ENCODE data around the gene EID2B.

EID2B gene

GRCh38 chr19:39497701-39497995, 35.0 kb downstream of the EID2B start:
- peaks cover 6% of the 10 kb centered on the region; the same call in 1 of the 2 replicates for H3K4me1 ChIP-seq (ENCODE audit: insufficient read depth, low read length)
- no peak overlapping the region for H3K27ac ChIP-seq (ENCODE audit: low read length)
- no peaks in the 10 kb centered on the region for H3K36me3 ChIP-seq (ENCODE audit: insufficient read depth, low read depth, low read length)
- H3K9ac ChIP-seq (ENCODE audit: low read depth, low read length): peak overlapping the region; percentile 33; the same call in 1 of the 2 replicates
- peaks cover 59% of the 10 kb centered on the region for H3K27me3 ChIP-seq (ENCODE audit: insufficient read depth, low read length)
- no peaks in the 10 kb centered on the region for H3K9me3 ChIP-seq (ENCODE audit: insufficient read depth, low read depth, low read length)
- peak overlapping the region; percentile 77; the same call in 1 of the 2 replicates for H3K4me3 ChIP-seq (ENCODE audit: low read length)

- Histone ChIP-seq H3K27me3 (ENCODE audit: insufficient read depth, low read length) (peaks cover 43% of the 10 kb centered on the region), H3K36me3 (ENCODE audit: insufficient read depth, low read depth, low read length) (peaks cover 7% of the 10 kb centered on the region; the same call in 1 of the 2 replicates), H3K9me3 (ENCODE audit: insufficient read depth, low read depth, low read length) (no peaks in the 10 kb centered on the region), H3K27ac (ENCODE audit: low read length) (no peak overlapping the region), H3K4me1 (ENCODE audit: insufficient read depth, low read length) (peaks cover 6% of the 10 kb centered on the region; the same call in 1 of the 2 replicates), H3K9ac (ENCODE audit: low read depth, low read length) (no peak overlapping the region), H3K4me3 (ENCODE audit: low read length) (no peak overlapping the region)
Measured at GRCh38 chr19:39496063-39496462, 36.6 kb downstream of the EID2B start.

- Histone ChIP-seq H3K36me3 (ENCODE audit: insufficient read depth, low read depth, low read length) (peaks cover 17% of the 10 kb centered on the region), H3K9ac (ENCODE audit: low read depth, low read length) (no peak overlapping the region), H3K27ac (ENCODE audit: low read length) (no peak overlapping the region), H3K4me1 (ENCODE audit: insufficient read depth, low read length) (peaks cover 6% of the 10 kb centered on the region; the same call in 1 of the 2 replicates), H3K9me3 (ENCODE audit: insufficient read depth, low read depth, low read length) (no peaks in the 10 kb centered on the region), H3K27me3 (ENCODE audit: insufficient read depth, low read length) (peaks cover 29% of the 10 kb centered on the region), H3K4me3 (ENCODE audit: low read length) (no peak overlapping the region)
Measured at GRCh38 chr19:39494661-39495060, 38.0 kb downstream of the EID2B start.

GRCh38 chr19:39492788-39493187, 39.9 kb downstream of the EID2B start:
- Histone ChIP-seq H3K9me3 (ENCODE audit: insufficient read depth, low read depth, low read length) (no peaks in the 10 kb centered on the region), H3K27me3 (ENCODE audit: insufficient read depth, low read length) (peaks cover 10% of the 10 kb centered on the region; the same call in 1 of the 2 replicates), H3K9ac (ENCODE audit: low read depth, low read length) (no peak overlapping the region), H3K4me3 (ENCODE audit: low read length) (no peak overlapping the region), H3K4me1 (ENCODE audit: insufficient read depth, low read length) (no peaks in the 10 kb centered on the region), H3K27ac (ENCODE audit: low read length) (no peak overlapping the region), H3K36me3 (ENCODE audit: insufficient read depth, low read depth, low read length) (peaks cover 36% of the 10 kb centered on the region)

GRCh38 chr19:39492225-39492624, 40.4 kb downstream of the EID2B start:
- H3K4me3 ChIP-seq (ENCODE audit: low read length): no peak overlapping the region
- no peak overlapping the region for H3K27ac ChIP-seq (ENCODE audit: low read length)
- H3K36me3 ChIP-seq (ENCODE audit: insufficient read depth, low read depth, low read length): peaks cover 37% of the 10 kb centered on the region
- no peaks in the 10 kb centered on the region for H3K4me1 ChIP-seq (ENCODE audit: insufficient read depth, low read length)
- peaks cover 4% of the 10 kb centered on the region; the same call in 1 of the 2 replicates for H3K27me3 ChIP-seq (ENCODE audit: insufficient read depth, low read length)
- H3K9me3 ChIP-seq (ENCODE audit: insufficient read depth, low read depth, low read length): no peaks in the 10 kb centered on the region
- H3K9ac ChIP-seq (ENCODE audit: low read depth, low read length): no peak overlapping the region

DNA sequence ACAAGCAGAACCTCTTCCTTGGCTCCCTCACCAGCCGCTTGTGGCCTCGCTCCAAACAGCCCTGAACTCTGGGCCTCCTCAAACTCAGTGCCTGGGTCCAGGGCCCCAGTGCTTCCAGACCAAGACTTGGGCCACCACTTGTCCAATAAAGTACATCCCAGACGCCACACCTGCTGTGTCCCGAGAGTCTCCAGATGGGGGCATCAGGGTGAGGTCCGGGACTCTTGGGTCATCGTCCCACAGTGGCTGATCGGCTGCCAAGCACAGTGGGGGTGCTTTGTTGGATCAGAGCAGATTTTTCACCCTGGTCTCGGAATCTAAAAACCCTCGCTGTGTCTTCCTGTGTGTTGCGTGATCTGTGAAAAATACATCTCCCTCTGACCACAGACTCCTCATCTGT, 42.9 kb downstream of the EID2B start:
- H3K36me3 ChIP-seq (ENCODE audit: insufficient read depth, low read depth, low read length): peaks cover 60% of the 10 kb centered on the region
- H3K27ac ChIP-seq (ENCODE audit: low read length): no peak overlapping the region
- H3K27me3 ChIP-seq (ENCODE audit: insufficient read depth, low read length): no peaks in the 10 kb centered on the region
- no peaks in the 10 kb centered on the region for H3K4me1 ChIP-seq (ENCODE audit: insufficient read depth, low read length)
- no peak overlapping the region for H3K9ac ChIP-seq (ENCODE audit: low read depth, low read length)
- no peaks in the 10 kb centered on the region for H3K9me3 ChIP-seq (ENCODE audit: insufficient read depth, low read depth, low read length)
- no peak overlapping the region for H3K4me3 ChIP-seq (ENCODE audit: low read length)

GRCh38 chr19:39483141-39483540, 49.5 kb downstream of the EID2B start:
- Histone ChIP-seq H3K36me3 (ENCODE audit: insufficient read depth, low read depth, low read length) (peaks cover 50% of the 10 kb centered on the region), H3K27me3 (ENCODE audit: insufficient read depth, low read length) (no peaks in the 10 kb centered on the region), H3K4me1 (ENCODE audit: insufficient read depth, low read length) (peaks cover 4% of the 10 kb centered on the region; the same call in 1 of the 2 replicates), H3K4me3 (ENCODE audit: low read length) (no peak overlapping the region), H3K9me3 (ENCODE audit: insufficient read depth, low read depth, low read length) (no peaks in the 10 kb centered on the region), H3K27ac (ENCODE audit: low read length) (no peak overlapping the region), H3K9ac (ENCODE audit: low read depth, low read length) (no peak overlapping the region)

DNA sequence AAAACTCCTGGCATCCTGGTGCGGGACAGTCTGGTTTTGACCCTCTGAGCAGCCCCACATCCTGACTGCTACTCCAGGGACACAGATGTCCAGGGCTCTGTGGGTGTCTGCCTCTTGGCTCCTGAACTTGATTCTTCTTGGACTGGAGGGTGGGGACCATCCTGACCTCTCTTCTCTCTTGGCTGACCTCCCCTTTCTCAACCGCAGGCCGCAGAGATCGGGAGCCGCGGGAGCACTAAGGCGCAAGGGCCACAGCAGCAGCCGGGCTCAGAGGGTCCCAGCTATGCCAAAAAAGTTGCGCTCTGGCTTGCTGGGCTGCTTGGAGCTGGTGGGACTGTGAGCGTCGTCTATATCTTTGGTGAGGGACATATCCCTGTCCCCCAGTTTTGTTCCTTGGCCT, 51.0 kb downstream of the EID2B start:
- Histone ChIP-seq H3K4me3 (ENCODE audit: low read length) (peak overlapping the region; percentile 99), H3K27me3 (ENCODE audit: insufficient read depth, low read length) (no peaks in the 10 kb centered on the region), H3K36me3 (ENCODE audit: insufficient read depth, low read depth, low read length) (peaks cover 43% of the 10 kb centered on the region), H3K27ac (ENCODE audit: low read length) (peak overlapping the region; percentile 68), H3K4me1 (ENCODE audit: insufficient read depth, low read length) (peaks cover 4% of the 10 kb centered on the region; the same call in 1 of the 2 replicates), H3K9me3 (ENCODE audit: insufficient read depth, low read depth, low read length) (no peaks in the 10 kb centered on the region), H3K9ac (ENCODE audit: low read depth, low read length) (peak overlapping the region; percentile 99)

DNA sequence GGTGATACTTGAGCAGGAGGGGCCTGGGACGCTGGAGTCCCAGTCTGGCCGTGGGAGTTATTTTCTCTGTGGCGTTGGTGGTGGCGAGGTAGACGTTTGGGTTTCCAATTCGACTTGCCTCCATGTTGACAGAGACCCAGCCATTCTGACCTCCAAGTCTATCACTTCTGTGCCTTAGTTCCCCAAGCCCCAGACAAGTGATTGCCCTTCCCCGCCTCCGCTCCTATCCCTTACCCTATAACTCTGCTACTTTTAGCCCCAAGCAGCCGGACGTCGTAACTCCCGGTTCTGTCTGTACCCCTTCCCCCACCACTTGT, 51.5 kb downstream of the EID2B start:
- Histone ChIP-seq H3K36me3 (ENCODE audit: insufficient read depth, low read depth, low read length) (peaks cover 43% of the 10 kb centered on the region), H3K27me3 (ENCODE audit: insufficient read depth, low read length) (no peaks in the 10 kb centered on the region), H3K9me3 (ENCODE audit: insufficient read depth, low read depth, low read length) (no peaks in the 10 kb centered on the region), H3K9ac (ENCODE audit: low read depth, low read length) (peak overlapping the region; percentile 99), H3K4me3 (ENCODE audit: low read length) (peak overlapping the region; percentile 99), H3K4me1 (ENCODE audit: insufficient read depth, low read length) (peaks cover 4% of the 10 kb centered on the region; the same call in 1 of the 2 replicates), H3K27ac (ENCODE audit: low read length) (peak overlapping the region; percentile 68)

All from iPS-20b (cell line).